Cardiac septum (tissue), 1 donor: ENCODE data around the gene SERAC1. TPM values are rescaled to one million over a fixed set of nuclear protein-coding genes. Genes with fewer than 3 reads are reported as not detected.
"Not testable (repeated sequence)": the region's sequence is repeated elsewhere in the genome, so short reads cannot be mapped to it uniquely, and the experiment has no call there.

Source experiments
- DNase-seq: peaks from one replicate; pipeline ENCODE4 v3.0.0-alpha.2; 2020; ENCODE audit warnings: low spot score
- intact Hi-C: fragments of 100-400 bp; cut with DNase I; formaldehyde crosslinking; loops from one replicate; pipeline ENCODE4 v1.14.0; 2022
- total RNA-seq: library from RNA; stranded (reverse); fragmentation: NEBNext Ultra II Directional; extraction: Animal tissue kit (Norgen Biotek cat#: 25700); gene quantifications from one replicate; pipeline ENCODE4 v1.2.1, GENCODE V29; 2021
- donor health status: DM: no; HTN: no; CAD: no.

Gene SERAC1
- total RNA-seq, 1 donor from 2014 or later: 4.1 TPM

- intact Hi-C loops, DNase-seq: not testable (repeated sequence)
Measured at GRCh38 chr6:158177712-158178111, 9.7 kb upstream of the SERAC1 start.

GRCh38 chr6:158175111-158175510, 7.0 kb upstream of the SERAC1 start:
- intact Hi-C loops: no loop called here
- no peak for DNase-seq

- intact Hi-C loops: no loop called here
Measured at GRCh38 chr6:158174514-158174913, 6.5 kb upstream of the SERAC1 start.

GRCh38 chr6:158174024-158174423, 6.0 kb upstream of the SERAC1 start:
- intact Hi-C loops: no loop called here
- DNase-seq: no peak

More at GRCh38 chr6:158174514-158174913, 6.5 kb upstream of the SERAC1 start:
- no peak for DNase-seq

GRCh38 chr6:158172001-158172400, 3.9 kb upstream of the SERAC1 start:
- DNase-seq: no peak
- intact Hi-C loops: no loop called here

- no peak for DNase-seq
- intact Hi-C loops: no loop called here
Measured at GRCh38 chr6:158170656-158171081, 2.6 kb upstream of the SERAC1 start.

GRCh38 chr6:158169634-158170033, 1.6 kb upstream of the SERAC1 start:
- DNase-seq, intact Hi-C loops: not testable (repeated sequence)

- intact Hi-C loops: no loop called here
- DNase-seq: no peak
Measured at GRCh38 chr6:158165919-158166416, 2.1 kb downstream of the SERAC1 start.

- no peak for DNase-seq
- intact Hi-C loops: no loop called here
Measured at GRCh38 chr6:158164579-158165170, 3.4 kb downstream of the SERAC1 start.

- intact Hi-C loops: no loop called here
- DNase-seq: no peak
Measured at GRCh38 chr6:158161566-158162254, 6.4 kb downstream of the SERAC1 start.

- DNase-seq: no peak
- intact Hi-C loops: no loop called here
Measured at GRCh38 chr6:158160932-158161539, 7.0 kb downstream of the SERAC1 start.

GRCh38 chr6:158158748-158159147, 9.3 kb downstream of the SERAC1 start:
- intact Hi-C loops: no loop called here
- no peak for DNase-seq

- DNase-seq: no peak
- intact Hi-C loops: no loop called here
Measured at GRCh38 chr6:158158123-158158522, 9.9 kb downstream of the SERAC1 start.

- DNase-seq: no peak
- intact Hi-C loops: no loop called here
Measured at GRCh38 chr6:158157064-158157764, 10.8 kb downstream of the SERAC1 start.

GRCh38 chr6:158154816-158155215, 13.2 kb downstream of the SERAC1 start:
- intact Hi-C loops: no loop called here
- no peak for DNase-seq

- DNase-seq: no peak
- intact Hi-C loops: no loop called here
Measured at GRCh38 chr6:158153576-158153975, 14.5 kb downstream of the SERAC1 start.

GRCh38 chr6:158152659-158153058, 15.4 kb downstream of the SERAC1 start:
- intact Hi-C loops: no loop called here
- DNase-seq: no peak

GRCh38 chr6:158152025-158152424, 16.0 kb downstream of the SERAC1 start:
- intact Hi-C loops: not testable (repeated sequence)

GRCh38 chr6:158150701-158151100, 17.4 kb downstream of the SERAC1 start:
- no peak for DNase-seq
- intact Hi-C loops: no loop called here

More at GRCh38 chr6:158152025-158152424, 16.0 kb downstream of the SERAC1 start:
- DNase-seq: not testable (repeated sequence)

- no peak for DNase-seq
- intact Hi-C loops: no loop called here
Measured at GRCh38 chr6:158149641-158150040, 18.4 kb downstream of the SERAC1 start.
